GM10847 (cell line): ENCODE measurements around the gene AP2A1.

ENCODE experiments used
- POLR2A ChIP-seq: IDR thresholded peaks from 2 replicates; pipeline ENCODE4 v1.6.1; 2011; ENCODE audit not compliant: insufficient read length; ENCODE audit errors: extremely low read depth

AP2A1 gene

DNA sequence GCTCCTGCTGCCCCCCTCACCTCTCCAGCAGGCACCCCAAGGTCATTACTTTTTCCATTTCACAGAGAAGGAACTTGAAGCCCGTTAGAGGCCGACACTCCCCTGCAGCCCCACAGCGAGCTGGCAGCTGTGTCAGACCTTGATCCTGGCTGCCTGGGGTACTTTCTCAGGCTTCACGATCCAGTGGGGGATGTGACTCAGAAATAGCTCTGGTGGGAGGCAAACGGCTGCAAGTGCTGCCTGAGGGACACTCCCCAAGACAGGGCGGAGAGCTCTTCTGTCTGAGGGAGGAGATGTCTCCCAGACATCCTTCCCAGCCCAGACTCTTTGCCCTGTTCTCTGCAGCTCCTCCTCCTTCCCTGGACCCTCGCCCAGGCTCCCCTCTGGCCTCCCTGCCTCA is 8.5 kb upstream of the AP2A1 start:
- no peak for TF ChIP-seq POLR2A

DNA sequence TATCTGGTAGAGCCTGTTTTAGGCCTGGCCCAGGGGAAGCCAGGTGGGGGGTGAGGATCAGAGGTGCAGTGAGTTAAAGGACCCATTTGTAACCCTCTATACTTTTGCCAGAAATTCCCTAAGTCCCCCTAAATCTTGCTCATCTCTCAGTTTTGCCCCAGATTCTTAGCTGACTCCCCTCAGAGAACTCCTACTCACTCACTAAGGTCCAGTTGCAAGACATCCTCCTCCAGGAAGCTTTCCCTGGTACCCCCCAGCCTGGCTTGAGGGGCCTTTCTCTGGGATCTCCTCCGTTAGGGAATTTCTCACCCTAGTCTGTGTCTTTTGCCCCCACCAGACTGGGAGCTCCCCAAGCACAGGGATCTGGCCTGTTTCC is 5.6 kb upstream of the AP2A1 start:
- TF ChIP-seq POLR2A, result no peak

DNA sequence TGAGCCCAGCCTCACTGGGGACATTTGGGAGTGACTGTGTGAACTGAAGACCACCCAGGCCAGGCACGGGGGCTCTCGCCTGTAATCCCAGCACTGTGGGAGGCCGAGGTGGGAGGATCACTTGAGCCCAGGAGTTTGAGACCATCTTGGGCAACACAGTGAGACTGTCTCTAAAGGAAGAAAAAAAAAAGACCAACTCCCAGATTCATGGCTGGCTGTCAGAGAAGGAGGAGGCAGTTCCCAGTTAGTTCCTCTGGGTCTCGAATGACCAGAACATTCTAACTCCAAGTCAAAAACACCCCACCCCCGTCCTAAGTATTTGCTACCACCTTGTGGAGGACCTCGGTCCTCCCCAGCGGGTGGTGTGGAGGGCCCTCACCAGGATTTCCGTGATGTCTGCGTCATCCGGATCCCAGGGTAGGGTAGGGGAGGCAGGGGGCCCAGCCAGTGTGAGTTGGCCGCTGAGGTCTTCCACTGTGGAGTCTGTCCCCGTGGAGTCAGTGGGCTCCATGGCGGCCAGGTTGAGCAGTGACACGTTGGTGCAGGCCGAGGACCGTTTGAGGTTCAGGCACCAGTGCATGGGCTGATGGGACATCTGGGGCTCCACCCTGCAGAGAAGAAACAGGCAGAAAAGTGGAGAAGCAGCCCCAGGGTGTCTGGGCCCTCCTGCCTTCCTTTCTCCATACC is 5.0 kb upstream of the AP2A1 start:
- no peak for TF ChIP-seq POLR2A

DNA sequence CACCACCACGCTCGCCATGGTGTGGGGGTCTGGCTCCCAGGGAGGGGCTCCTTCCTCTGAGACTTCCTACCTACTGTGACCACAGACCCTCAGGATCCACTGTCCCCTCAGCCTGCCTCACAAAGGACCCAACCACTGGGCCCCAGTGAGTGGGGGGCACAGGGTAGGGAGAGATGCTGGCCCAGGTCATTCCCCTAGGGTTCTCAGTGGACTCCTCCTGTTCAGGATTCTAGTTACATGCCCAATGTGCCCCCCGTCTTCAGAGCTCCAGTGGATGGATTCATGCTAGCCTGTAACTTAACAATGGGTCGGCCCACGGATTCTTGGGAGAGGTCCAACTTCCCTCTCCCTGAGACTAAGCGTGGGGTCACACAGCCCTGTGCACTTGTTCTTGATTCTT is 3.6 kb upstream of the AP2A1 start, which contains the start of gene TSKS:
TSS of gene TSKS (minus strand) at position 77 of the 400 bp plus-strand sequence. CDS start at position 18, 59 bp downstream.
- no peak for TF ChIP-seq POLR2A

DNA sequence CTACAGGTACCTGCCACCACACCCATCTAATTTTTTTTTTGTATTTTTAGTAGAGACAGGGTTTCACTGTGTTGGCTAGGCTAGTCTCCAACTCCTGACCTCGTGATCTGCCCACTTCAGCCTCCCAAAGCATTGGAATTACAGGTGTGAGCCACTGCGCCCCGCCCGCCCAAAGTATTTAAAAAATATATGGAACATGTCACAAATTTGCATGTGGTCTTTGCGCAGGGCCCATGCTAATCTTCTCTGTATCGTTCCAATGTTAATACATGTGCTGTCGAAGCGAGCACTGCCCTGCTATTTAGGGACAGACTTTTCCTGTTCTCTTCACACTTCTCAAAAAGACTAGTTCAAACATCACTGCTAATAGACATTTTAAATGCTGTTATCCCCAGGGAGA is 2.5 kb upstream of the AP2A1 start:
- TF ChIP-seq POLR2A, result no peak

DNA sequence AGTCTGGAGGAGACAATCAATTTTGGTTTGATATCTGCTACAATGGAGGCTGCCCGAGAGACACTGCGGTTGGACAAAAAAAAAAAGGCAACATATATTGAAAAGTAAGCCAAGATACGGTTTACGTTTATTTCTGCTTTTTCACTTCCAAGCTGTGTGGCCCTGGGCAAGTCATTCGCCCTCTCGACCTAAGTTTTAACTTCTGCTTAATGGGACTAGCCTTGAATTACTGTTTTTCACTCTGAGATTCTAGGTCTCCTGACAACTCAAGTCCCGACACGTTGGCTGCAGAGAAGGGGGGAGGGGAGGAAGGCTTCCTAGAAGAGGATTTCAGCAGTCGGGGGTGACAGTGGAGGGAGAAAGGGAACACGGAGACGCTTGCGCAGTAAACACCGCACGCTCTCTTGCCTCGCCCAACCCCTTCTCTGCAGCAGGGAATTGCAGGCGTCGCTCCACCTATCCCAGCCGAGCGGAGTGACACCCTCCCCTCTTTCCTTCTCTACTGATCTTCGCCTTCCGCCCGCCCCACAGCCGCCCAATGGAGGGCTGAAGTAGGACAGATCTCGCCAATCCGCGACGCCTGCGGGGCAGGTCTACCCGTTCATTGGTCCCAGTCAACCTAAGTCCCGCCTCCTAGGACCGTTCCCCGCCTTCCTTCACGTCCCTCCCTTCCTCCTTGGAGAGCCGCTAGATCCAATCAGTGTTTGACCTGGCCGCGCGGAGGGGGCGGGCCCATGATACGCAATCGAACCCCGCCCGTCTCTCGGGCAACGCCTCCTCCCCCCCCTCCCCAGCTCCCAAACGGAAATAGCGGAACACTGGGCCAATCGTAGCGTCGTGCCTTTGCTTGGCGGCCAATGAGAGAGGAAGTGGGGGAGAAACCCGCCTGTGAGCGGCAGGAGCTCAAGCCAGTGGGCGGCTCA is 533 bp upstream of the AP2A1 start:
- peak; percentile 55 for TF ChIP-seq POLR2A

DNA sequence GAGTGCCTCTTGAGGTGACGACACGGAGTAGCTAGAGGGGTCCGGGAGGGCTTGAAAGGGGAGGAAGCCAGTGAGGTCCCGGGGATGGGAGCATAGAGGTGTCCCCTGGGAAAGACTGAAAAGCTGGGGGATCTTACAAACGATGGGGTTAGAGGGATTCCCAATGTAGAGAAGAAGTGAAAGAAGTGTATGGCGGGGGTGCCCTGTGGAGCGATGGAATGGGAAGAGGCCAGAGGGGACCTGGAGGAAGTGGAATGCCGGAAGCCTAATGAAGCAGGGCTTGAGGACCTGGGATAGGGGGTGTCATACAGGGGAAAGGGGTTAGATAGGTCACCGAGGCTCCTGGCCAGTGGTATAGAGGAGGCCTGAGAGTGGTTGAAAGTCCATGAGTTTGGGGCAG is 580 bp downstream of the AP2A1 start:
- TF ChIP-seq POLR2A, result no peak

DNA sequence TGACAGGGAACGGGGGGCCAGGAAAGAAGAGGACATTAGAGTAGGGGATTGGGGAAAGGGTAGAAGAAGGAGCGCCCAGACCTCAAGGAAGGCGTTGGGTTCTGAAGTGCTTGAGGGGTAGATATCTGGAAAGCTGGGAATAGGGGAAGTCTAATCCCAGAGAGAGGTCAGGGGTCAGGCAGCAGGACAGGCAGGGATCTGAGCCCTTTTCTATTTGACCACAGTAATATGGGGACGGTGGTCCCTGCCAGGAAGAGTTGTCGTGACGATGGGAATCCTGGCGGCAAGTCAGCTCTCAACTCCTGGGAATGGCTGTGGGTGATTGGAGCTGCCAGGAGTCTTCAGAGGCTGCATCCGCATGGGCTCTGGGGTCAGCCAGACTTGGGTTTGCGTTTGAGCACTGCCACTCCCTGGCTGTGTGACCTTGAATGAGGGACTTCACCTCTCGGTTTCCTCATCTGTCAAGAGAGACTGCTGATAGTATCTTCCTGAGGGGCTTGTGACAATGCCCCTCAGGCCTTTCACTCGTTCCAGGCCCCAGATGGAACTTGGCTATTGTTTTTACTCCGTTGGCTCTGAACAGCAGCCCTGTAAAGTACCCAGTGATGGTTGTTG is 1.3 kb downstream of the AP2A1 start:
- no peak for TF ChIP-seq POLR2A

DNA sequence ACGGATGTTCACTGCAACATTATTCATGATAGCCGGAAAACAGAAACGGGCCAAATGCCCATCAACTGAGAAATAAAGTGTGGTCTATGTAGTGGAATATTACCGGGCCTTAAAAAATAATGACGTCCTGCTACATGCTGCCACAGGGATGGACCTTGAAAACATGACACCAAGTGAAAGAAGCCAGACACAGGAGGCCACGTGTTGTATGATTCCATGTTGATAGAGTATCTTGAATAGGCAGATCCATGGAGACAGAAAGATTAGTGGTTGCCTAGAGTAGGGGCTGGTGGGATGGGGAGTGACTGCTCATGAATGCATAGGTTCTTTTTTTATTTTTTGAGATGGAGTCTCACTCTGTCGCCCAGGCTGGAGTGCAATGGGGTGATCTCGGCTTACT is 3.7 kb downstream of the AP2A1 start:
- no peak for TF ChIP-seq POLR2A

DNA sequence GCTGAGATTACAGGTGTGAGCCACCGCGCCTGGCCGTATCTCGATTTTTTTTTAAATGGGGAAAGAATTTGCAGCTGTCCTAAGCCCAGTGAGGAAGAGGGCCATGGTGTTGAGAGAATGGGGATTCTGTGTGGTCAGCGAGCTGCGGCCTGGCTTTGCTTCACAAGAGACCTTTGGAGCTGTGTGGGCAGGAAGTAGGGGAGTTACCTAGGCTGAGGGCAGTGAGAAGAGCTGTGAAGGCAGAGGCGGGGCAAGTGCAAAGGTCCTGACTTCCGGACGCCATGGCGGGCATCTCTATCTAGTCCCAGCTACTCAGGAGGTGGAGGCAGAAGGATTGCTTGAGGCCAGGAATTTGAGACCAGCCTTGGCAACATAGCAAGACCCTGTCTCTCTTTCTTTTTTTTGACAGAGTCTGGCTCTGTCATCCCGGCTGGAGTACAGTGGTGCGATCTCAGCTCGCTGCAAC is 4.9 kb downstream of the AP2A1 start:
- no peak for TF ChIP-seq POLR2A

DNA sequence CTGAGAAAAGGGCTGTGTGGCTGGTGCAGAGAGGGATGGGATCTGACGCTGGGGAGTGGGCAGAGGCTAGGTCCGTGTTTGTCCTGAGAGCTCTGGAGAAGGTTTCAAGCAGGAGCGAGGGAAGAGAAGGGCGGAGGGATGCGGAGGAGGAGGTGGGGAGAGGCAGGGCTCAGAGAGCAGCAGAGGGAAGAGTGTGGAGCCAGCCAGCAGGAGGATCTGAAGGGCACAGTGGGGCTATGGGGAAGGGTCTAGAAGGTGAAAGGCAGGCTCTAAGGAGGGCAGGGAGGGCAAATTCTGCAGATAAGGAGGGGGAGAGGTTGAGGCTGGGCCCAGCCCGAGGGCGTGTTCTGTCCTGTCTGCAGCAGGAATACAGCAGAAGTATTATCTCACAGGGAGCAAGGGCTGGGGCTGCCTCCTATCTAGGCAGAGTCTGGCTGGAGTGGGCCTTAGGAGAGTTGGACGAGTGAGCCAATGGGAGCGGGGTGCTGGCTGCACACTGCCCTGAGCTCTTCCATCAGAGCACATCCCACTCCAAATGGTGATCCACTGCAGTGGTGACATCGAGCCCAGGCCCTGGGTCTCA is 6.1 kb downstream of the AP2A1 start:
- no peak for TF ChIP-seq POLR2A

DNA sequence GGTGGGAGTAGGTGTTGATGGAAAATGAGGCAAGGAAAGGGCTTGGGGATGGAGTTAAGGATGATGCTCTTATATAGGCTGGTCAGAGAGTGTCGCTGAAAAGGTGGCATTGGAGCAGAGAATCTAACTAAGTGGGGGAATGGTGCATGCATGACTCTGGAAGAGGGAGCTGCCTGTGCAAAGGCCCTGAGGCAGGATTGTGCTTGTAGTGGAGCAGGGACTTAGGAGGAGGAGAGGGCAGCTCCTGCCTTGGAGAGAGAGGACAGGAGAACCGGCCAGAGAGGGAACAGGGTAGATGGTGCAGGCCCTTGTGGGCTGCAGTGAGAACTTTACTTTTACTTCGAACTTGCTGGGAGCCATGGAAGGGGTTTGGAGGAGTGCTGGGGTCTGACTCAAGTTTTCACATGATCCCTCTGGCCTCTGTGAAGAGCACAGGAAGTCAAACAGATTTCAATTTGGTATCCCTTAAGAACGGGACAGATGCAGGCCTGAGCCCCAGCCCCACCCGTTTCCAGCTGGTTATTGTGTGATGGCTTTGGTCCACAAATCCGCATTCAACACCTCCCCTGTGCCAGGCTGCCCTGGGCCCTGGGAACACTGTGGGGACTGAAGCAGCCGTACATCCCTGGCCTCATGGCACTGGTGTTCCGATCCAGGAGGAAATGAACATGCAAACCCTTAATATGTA is 7.0 kb downstream of the AP2A1 start:
- no peak for TF ChIP-seq POLR2A

DNA sequence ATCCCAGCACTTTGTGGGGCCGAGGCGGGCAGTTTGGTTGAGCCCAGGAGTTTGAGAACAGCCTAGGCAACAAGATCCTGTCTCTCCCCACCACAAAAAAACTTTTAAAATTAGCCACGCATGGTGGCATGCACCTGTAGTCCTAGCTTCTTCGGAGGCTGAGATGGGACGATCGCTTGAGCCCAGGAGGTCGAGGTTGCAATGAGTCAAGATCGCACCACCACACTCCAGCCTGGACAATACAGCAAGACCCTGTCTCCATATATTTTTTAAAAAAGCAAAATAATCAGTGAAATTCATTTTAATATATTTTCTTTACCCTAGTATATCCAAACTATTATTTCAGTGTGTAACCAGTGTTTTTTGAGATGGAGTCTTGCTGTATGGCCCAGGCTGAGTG is 8.2 kb downstream of the AP2A1 start:
- TF ChIP-seq POLR2A, result no peak

DNA sequence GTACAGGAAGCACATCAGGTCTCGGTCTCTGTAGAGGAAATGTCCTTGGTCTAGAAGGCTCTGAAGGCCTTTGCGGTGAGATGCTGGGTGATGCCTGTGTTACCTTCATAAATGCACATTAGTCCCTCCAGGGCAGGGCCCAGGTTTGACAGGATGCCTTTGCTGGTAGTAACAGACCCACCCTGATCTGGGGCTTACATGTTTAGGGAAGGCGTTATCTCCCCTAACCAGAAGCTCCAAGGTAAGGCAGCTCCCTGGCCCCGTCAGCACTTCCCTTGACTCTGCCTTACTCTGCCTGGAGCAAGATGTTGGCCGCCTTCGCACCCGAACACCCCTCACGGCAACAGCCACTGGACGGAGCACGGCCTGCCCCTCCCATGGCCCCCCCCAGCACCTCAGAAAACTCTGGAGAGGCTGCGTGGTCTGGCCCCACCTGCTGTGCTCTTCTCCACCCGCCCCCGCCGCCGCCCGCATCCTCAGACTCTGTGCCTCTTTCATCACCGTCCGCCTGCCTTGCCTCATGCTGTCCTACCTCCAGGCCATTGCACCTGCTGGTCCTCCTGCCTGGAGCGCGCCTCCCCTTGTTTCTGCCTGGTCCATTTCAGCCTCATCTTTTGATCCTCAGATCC is 9.1 kb downstream of the AP2A1 start:
- TF ChIP-seq POLR2A, result no peak
